DND-41 (cell line): Measurements from ENCODE around the gene GPR119.

Source experiments
- EZH2 ChIP-seq: IDR thresholded peaks from 3 replicates; pipeline ENCODE4 v1.6.1; 2012; ENCODE audit warnings: borderline replicate concordance, low read depth, mild to moderate bottlenecking, moderate library complexity, low read length, inconsistent platforms; ENCODE audit not compliant: severe bottlenecking
- TF ChIP-seq, protein P1 (sequence below): IDR thresholded peaks from 2 replicates; pipeline ENCODE4 v1.5.1; 2012; ENCODE audit warnings: borderline replicate concordance, low read length, moderate library complexity, mild to moderate bottlenecking; ENCODE audit not compliant: poor library complexity, severe bottlenecking; ENCODE audit errors: extremely low read depth

GRCh38 chrX:130385520-130385919 is at the start of gene GPR119:
- TF ChIP-seq, protein P1, sequence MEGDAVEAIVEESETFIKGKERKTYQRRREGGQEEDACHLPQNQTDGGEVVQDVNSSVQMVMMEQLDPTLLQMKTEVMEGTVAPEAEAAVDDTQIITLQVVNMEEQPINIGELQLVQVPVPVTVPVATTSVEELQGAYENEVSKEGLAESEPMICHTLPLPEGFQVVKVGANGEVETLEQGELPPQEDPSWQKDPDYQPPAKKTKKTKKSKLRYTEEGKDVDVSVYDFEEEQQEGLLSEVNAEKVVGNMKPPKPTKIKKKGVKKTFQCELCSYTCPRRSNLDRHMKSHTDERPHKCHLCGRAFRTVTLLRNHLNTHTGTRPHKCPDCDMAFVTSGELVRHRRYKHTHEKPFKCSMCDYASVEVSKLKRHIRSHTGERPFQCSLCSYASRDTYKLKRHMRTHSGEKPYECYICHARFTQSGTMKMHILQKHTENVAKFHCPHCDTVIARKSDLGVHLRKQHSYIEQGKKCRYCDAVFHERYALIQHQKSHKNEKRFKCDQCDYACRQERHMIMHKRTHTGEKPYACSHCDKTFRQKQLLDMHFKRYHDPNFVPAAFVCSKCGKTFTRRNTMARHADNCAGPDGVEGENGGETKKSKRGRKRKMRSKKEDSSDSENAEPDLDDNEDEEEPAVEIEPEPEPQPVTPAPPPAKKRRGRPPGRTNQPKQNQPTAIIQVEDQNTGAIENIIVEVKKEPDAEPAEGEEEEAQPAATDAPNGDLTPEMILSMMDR, result no peak
- no peak for TF ChIP-seq EZH2
